ENCODE measurements around the gene FGR.
A peak's percentile ranks its signal among the peaks of the same experiment; 100 is the strongest.

The FGR gene

DNA sequence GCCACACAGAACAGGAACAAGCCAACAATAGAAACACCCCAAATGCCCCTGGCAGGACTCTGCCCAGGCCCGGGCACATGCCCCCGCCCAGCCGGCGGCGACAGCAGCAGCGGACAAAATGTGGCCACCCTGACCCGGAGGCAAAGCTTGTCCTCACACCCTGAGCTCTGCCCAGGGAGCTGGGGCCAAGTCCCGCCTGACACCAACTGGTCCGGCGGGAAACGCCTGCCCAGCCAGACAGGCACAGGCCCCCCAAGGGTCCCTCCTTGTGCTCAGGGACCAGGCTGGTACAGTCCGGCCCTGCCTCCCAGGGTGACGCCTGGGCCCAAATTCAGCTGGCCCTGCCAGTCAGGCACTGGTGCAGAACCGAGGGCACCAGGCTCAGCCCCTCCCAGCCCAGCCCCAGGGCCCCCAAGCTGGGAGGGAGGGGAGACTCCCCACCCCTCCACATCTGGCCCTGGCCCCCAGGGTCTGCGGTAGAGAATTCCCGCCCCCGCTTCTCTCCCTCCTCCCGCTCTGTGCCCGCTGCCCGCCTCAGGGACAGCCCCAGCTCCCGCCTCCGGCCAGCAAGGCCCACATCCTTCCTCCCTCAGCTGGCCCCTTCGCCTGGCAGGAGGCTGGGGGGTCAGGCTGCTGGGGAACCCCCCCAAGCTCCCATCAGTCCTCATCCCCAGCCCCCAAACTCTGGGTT lies 33.1 kb downstream of the FGR start:
- no peak for DNase-seq (ENCODE audit: extremely low read depth in 1 of 2, low read depth in 1 of 2)

DNA sequence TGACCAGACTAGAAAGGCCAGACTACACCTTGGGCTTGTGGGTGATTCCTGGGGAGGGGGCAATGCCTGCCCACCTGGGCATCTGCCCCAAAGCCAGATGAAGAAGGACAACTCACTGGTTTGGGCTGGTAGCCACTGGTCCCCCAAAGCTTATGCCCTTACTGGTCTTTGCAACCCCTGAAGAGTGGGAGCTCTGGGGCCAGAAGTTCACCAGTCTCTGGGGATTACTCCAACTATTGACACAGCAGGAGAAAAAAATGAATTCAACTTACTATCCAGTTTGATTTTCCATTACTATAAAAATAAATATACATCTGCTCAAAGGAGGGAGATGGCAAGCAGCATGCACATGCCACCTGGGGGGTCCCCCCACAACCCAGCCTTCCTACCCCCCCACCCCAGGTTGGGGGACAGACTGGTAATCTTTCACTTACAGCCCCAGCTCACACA lies 33.6 kb downstream of the FGR start:
- DNase-seq (ENCODE audit: extremely low read depth in 1 of 2, low read depth in 1 of 2): no peak

DNA sequence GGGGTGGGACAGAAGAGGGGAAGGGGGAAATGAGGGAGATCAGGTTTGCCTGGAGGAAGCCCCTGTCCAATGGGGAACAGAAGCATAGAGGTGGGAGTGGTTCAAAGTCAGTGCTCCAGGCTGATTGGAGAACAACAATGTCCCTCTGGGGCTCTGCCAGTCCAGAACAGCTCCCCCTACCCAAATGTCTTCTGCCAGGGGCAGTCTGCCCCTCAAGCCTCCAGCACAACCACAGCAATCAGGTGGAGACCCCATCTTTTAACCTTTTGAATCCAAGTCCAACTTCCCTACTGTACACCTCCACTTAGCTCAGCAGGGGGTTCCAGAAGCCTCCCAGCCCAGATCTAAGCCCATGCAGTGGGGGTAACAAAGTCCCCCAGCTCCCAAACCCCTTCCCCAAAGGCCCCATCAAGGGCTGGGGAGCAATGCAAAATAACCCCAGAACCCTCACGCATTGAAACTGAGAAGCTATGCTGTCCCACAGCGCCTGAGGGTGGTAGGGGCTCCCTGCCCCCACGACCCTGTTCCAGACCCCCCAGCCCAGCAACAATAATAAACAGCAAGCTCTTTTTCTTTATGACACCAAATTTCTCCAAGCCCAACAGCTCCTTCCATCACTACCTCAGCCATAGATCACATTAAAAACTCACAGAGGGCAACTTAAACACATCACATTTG lies 34.3 kb downstream of the FGR start:
- no peak for DNase-seq (ENCODE audit: extremely low read depth in 1 of 2, low read depth in 1 of 2)

DNA sequence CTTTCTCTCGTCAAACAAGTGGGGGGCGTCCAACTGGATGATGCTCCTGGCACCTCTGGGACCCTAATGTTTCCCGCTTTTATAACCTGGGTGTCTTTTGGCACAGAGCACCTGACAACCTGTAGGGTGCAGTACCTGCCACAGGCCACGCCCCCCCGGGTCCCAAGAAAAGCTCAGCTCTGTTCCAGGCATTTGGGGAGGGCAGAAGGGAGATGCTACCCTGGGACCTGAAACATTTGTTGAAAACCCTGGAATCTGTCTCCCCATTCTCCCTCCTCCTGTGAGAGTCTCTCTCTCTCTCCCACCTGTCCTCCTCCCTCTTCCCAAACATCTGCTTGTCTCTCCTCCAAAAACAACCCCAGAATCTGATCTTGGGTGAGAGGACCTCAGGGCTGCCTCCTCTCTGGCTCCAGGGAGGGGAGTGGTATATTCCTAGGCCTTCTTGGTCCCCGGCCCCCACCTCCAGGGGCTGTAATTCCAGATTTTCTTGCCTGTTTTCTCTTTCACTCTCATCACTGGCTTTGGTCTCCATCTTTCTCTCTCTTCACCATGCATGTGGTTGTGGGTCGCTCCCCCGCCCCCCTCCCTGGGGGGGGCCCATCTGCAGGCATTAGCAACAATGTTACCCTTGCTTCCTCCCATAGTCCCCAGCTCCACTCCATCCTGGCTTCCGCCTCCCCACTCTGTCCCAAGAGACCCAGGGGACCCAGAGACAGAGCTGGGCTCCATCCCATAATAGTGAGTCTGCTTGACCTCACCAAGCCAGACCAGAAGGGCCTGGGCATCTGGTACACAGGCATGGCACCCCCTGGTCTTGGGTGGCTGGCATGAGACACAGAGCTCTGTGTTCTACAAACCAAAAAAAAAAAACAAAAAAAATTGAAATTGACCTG lies 35.1 kb downstream of the FGR start:
- DNase-seq (ENCODE audit: extremely low read depth in 1 of 2, low read depth in 1 of 2): no peak

DNA sequence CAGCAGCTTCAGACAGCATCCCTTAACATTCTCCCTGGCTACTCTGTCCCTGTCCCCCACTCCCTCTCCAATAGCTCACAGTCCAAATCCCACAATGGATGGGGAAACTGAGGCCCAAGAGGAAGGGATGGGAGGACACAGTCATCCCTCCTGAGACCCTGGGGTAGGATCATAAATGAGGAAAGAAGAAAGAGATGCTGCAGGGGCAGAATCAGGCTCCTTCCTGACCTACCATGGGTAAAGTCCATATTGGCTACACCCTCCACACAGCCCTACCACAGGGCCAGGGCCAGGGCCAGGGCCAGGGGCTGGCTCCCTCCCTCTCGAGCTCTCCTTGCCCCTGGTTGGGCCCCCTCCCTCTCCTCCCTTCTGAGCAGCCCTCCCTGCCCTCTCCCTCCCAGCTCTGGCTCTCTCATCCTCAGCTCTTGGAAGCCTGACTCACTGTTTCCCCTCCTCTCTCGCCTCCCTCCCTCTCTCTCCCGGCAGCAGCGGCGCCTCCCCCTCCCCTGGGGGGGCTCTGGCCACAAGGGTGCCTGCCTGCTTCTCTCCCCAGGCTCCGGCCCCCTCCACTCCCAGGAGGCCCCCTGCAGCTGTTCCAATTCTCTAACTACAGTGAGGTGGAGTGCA lies 36.0 kb downstream of the FGR start:
- DNase-seq (ENCODE audit: extremely low read depth in 1 of 2, low read depth in 1 of 2): peak in 1 of 2 donors; percentile 45

DNA sequence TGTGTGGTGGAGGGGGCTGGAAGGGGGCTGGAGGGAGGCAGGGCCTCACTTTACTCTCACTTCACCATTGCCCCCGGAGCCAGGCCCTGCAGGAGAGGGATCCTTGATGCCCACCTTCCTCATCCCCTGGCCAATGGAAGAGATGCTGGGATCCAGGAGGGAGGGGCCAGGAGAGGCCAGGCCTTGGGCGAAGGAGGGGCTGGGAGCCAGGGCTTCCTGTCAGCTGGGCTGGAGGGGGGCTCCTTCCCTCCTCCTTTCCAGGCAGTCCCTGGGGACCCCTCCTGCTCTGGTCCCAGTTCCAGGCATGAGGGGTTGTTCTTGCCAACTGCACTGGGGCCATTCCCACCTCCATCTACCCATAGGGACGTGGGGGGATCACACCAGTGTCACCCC lies 36.7 kb downstream of the FGR start:
- no peak for DNase-seq (ENCODE audit: extremely low read depth in 1 of 2, low read depth in 1 of 2)

DNA sequence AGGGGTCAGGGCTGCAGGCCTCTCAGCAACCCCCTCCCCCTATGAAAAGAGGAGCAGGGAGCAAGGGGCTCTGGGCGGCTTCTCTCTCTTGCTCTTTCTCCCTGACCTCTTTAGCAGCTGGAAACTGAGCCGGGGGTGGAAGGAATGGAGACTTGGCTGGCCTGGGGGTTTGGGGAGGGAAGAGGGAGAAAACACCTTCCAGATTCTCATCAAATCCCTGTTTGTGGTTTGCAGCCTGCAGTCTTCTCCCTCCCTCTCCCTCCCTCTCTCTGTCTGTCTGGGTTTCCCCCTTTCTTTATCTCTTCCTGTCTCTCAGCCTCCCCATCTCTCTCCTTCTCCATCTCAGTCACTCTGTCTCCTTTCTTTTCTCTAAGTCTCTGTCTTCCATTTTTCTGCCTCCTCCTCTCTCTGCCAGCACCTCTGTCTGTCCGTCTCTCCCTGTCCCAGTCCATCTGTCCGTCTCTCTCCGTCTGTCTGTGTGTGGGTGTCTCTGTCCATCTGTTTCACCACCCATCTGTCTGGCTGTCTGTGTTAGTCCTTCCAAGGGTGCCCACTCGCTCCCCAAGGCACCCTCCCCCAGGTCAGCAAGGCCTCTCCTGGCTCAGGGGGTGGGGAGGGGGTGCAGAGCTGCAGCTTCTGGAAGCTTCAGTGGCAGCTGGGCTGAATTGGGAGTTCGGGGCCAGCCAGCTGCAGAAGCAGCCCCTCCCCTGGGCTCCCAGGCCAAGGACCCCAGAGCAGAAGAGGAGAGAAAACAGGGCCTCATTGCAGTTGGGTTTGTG lies 37.3 kb downstream of the FGR start:
- DNase-seq (ENCODE audit: extremely low read depth in 1 of 2, low read depth in 1 of 2): no peak

DNA sequence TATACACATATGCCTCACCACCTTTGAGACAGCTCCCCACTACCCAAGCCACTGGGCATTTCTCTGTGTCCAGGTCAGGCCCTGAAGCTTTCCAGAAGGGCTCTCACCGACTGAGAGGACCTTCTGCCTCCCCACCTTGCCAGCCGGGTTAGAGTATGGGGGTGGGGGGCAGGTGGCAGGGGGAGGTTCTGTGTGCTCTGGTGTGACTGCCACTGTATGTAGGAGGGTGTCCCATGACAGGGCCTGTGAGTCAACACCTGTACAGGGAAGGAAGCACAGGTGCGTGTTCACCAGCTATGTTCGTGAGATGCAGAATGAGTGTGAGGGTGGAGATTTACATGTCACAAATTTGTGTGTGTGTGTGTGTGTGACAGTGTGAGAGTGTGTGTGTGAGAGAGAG lies 38.0 kb downstream of the FGR start:
- DNase-seq (ENCODE audit: extremely low read depth in 1 of 2, low read depth in 1 of 2): no peak

DNA sequence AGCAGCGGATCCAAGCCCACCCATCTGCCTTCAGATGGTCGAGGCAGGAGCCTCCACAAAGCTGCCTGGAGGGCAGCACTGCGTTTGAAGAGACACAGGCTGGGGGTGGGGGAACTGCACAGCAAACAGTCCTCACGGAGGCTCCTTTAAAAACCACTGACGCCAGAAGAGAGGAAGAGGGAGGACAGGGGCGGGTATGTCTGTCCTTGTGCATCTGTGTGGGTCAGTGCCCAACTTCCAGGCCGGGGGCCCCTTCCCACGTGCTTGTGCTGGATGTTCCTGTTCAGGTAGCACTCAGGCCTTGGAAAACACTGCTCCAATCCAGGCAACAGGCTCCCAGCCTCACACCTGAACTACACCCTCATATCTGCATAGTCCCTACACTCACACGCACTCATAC lies 38.7 kb downstream of the FGR start:
- DNase-seq (ENCODE audit: extremely low read depth in 1 of 2, low read depth in 1 of 2): no peak

DNA sequence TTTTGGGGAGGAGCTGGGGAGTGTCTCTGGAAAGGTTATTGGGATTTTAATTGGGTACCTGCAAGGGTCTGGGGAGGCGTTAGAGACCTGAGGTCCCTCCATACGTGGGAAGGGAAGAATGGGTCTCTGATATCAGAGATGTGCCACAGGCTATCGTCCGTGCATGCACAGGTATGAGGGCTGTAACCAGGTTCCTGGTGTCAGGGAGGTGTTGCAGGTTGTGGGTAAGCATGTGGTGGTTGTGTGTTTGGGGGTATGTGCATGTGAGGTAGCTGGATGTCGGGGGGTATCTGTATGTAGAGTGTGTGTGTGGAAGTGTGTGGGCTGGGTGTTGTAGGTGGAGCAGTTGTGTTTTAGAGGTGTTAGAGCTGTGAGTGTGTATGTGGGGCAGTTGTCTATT lies 39.4 kb downstream of the FGR start:
- no peak for DNase-seq (ENCODE audit: extremely low read depth in 1 of 2, low read depth in 1 of 2)

DNA sequence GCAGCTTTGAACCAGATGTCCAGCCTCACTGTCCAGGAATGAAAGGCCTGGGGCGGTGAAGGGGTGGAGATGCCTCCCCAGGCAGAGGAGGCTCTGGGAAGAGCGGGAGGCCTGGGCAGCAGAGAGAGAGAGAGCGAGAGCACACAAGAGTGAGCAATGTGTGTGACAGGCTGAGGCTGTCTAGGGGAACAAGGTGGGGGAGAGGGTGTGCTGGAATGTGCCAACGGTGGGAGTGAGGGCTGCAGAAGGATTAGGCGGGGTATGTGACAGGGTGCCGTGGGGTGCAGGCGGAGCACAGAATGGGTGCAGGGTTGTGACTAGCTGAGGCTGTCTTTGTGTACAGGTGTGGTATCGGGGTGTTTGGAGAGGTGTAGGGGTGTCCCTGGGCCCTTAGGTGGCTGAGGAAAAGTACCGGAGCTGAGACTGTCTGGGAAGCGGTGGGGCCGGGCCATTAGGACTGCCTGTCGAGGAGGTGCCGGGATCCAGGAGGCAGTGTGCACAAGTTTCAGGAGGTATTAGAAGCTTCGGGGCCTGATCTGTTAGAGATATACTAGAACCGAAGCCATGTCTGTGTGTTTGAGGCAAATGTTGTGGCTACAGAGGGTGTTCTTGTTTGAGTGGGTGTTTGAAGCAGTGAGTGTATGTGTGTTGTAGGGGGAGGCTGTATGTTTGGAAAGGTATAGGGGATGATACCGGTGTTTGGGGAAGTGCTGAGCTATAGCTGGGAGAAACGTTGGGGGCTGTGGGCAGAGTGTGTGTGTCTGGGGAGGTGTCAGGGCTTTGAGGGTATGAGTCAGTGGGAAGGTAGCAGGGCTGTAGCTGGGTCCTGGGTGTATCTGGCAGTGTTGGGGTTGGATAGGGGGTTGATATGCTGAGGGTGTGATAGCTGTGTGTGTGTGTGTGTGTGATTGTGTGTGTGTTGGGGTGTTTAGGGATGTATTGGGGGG lies 40.1 kb downstream of the FGR start:
- no peak for DNase-seq (ENCODE audit: extremely low read depth in 1 of 2, low read depth in 1 of 2)

DNA sequence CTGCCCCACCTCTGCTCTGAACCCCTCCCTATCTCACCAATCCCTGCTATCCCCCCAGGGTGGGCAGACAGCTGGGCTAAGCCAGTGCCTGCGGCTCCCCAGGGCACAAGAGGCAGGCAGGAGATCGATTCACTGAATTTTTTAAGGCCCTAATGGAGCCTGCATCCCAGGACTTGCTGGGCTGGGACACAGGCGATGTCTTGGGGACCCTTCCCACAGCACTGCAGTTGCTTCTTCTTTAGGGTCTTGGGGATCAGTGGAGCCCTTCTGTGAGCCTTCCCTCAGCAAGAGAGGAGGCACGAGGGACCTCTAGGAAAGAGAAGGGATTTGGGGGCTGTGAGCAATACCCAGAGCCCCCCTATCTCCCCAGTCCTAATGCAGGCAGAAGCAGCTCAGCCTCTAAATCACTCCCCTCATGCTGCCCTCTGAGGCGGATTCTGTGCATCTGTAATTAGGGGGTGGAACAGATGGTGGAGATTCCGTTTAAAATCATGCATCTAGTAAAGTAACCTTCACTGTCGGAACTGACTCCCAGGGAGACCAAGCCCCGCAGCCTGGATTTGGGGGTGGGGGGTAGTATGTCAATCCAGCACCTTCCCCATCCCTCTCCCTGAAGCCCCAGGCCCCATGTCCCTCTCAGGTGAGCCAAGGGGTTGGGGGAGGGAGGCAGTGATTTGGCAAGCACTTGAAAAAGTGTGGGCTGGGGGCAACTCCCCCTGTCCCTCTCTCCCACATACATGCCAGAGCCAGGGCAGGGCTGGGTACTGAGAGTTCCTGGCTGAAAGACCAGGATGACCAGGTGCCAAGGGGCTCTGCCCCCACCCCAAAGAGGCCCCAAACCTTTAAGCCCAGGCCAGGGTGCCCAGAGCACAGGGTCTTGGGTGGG lies 41.1 kb downstream of the FGR start:
- no peak for DNase-seq (ENCODE audit: extremely low read depth in 1 of 2, low read depth in 1 of 2)

DNA sequence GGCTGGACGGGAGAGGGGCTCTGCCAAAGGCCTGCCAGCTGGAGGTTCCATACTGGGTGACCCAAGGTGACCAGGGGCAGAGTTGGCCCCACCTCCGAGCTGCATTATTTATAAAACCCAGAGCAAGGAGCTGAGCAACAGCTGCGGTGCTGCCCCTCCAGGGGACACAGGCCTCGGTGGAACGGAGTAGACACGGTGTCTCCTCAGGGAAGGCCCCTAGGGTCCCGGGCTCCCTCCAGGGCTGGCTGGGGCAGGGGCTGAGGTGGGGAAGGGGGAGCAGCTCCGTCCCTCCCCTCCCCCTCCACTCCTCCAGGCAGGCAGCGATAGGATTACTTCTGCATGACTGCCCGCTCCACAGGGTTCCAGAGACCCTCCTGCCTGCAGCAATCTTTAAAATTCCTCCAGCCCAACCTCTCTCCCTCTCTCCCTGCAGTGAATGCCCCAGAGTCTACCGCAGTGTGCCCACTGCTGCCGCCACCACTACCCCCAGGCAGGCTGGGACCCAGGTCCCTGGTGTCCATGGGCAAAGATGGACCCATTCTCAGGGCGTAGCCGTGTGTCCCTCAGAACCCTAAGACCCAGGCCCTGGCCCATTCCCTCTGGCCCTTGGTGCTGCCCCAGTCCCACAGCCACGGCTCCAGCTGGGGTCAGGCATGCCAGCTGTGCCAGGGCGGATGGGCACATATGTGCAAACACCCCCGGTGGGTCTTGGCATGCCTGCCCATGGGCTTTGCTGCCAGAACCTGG lies 41.9 kb downstream of the FGR start:
- DNase-seq (ENCODE audit: extremely low read depth in 1 of 2, low read depth in 1 of 2): no peak

DNA sequence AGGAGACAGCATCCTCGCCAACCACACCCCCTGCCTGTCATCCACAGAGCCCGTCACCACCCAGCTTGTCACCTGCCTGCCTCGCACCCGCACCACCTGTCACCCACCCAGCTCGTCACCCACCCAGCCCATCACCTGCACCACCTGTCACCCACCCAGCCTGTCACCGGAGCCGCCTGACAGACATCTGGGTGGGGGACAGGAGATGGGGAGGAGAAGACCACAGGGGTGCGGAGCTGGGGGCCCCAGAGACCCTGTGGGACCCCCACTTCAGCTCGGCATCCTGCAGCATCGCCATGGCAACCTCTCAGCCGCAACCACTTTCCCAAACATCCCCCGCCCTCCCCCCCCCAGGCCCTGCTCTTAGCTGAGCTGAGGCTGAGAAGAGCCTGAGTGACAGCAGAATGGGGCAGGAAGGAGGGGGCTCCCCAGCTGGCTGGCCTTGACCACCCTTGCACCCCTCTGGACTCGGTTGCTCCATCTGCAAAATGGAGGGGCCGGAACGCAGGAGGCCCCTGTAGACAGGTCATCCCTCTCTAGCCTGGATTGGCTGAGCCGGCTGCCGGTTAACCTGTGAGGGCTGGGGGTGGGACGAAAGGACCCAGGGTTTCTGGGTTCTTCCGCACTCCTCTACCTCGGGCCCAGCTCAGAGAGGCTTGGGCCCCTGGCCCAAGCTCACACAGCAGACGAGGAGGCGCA lies 42.6 kb downstream of the FGR start:
- DNase-seq (ENCODE audit: extremely low read depth in 1 of 2, low read depth in 1 of 2): no peak

DNA sequence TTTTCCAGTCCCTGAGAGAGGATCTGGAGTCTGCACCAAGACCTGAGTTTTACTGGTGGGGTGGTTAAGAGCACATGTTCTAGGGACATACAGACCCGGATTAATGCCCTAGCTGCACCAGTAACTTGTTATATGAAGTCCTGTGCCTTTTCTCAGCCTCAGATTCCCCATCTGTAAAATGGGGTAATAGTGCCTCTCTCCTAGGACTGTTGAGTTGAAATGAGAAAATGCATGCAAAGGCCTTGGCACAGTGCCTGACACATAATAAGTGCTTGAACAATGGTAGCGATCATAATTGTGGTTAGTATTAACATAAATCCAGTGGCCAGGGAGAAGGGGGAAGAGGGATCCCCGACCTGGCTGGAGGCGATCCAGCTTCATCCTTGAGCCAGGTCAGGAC lies 43.4 kb downstream of the FGR start:
- DNase-seq (ENCODE audit: extremely low read depth in 1 of 2, low read depth in 1 of 2): no peak

DNA sequence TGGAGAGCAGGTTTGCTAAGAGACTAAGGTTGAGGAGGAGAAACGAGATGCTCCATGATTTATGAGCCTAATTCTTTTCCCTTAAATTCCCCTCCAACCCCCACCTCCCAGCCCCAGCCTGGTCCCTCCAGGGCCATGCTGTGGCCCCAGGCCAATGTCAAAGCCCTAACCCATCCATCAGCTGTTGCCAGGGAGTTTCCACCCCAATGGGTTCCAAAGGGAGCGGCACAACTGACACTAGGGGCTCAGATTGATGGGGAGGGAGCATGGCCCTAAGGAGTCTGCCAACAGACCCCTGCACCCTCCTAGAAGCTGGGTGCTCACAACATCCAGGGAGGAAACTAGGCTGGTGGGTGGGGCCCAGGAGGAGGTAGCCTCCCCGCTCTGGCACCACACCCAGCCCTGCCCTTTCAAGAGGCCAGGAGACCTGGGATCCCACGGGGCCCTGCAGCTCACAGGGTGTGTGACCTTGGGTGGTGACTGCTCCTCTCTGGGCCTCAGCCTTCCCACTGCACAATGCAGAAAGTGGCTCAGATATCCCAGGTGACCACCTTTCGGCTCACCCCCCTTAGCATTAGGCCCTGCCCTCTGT lies 44.0 kb downstream of the FGR start:
- DNase-seq (ENCODE audit: extremely low read depth in 1 of 2, low read depth in 1 of 2): no peak
